ENCODE data around the gene RC3H1.
"Not testable (repeated sequence)": the region's sequence is repeated elsewhere in the genome, so short reads cannot be mapped to it uniquely, and the experiment has no call there.

Gene RC3H1

GRCh38 chr1:174018565-174018964 lies 3.6 kb downstream of the RC3H1 start:
- DNase-seq: no peak

GRCh38 chr1:174017231-174017970 lies 4.8 kb downstream of the RC3H1 start:
- DNase-seq: no peak

GRCh38 chr1:174013864-174014418 lies 8.2 kb downstream of the RC3H1 start:
- no peak for DNase-seq

GRCh38 chr1:174008979-174009378 lies 13.2 kb downstream of the RC3H1 start:
- no peak for DNase-seq

- DNase-seq: no peak
Observed at GRCh38 chr1:174008269-174008668, 13.9 kb downstream of the RC3H1 start.

GRCh38 chr1:174007851-174008250 lies 14.3 kb downstream of the RC3H1 start:
- no peak for DNase-seq

GRCh38 chr1:174005032-174005431 lies 17.1 kb downstream of the RC3H1 start:
- no peak for DNase-seq

- no peak for DNase-seq
Observed at GRCh38 chr1:174003867-174004266, 18.3 kb downstream of the RC3H1 start.

GRCh38 chr1:174001573-174001972 lies 20.6 kb downstream of the RC3H1 start:
- DNase-seq: no peak

GRCh38 chr1:174000371-174000770 lies 21.8 kb downstream of the RC3H1 start:
- no peak for DNase-seq

GRCh38 chr1:173997791-173998190 lies 24.4 kb downstream of the RC3H1 start:
- DNase-seq: no peak

GRCh38 chr1:173996995-173997394 lies 25.2 kb downstream of the RC3H1 start:
- no peak for DNase-seq

- DNase-seq: no peak
Observed at GRCh38 chr1:173995475-173995874, 26.7 kb downstream of the RC3H1 start.

- not testable (repeated sequence) for DNase-seq
Observed at GRCh38 chr1:173993948-173994347, 28.2 kb downstream of the RC3H1 start.

GRCh38 chr1:173988068-173988467 lies 34.1 kb downstream of the RC3H1 start:
- DNase-seq: no peak

GRCh38 chr1:173986951-173987350 lies 35.2 kb downstream of the RC3H1 start:
- DNase-seq: no peak

- DNase-seq: no peak
Observed at GRCh38 chr1:173970252-173970651, 51.9 kb downstream of the RC3H1 start.

GRCh38 chr1:173965896-173966295 lies 56.3 kb downstream of the RC3H1 start:
- not testable (repeated sequence) for DNase-seq

GRCh38 chr1:173963477-173963876 lies 58.7 kb downstream of the RC3H1 start:
- no peak for DNase-seq

GRCh38 chr1:173960625-173961024 lies 61.5 kb downstream of the RC3H1 start:
- DNase-seq: no peak

- DNase-seq: no peak
Observed at GRCh38 chr1:173954179-173954578, 68.0 kb downstream of the RC3H1 start.

GRCh38 chr1:173948594-173948993 lies 73.6 kb downstream of the RC3H1 start:
- DNase-seq: no peak

GRCh38 chr1:173946380-173946921 lies 75.7 kb downstream of the RC3H1 start:
- no peak for DNase-seq

- no peak for DNase-seq
Observed at GRCh38 chr1:173937062-173937461, 85.1 kb downstream of the RC3H1 start.

GRCh38 chr1:173934440-173934839 lies 87.7 kb downstream of the RC3H1 start:
- no peak for DNase-seq
